ENCODE data around the gene LRBA. TPM values are rescaled to one million over a fixed set of nuclear protein-coding genes. Genes with fewer than 3 reads are reported as not detected.

The LRBA gene
- total RNA-seq, 1 donor from 2014 or later, result 26.4 TPM

DNA sequence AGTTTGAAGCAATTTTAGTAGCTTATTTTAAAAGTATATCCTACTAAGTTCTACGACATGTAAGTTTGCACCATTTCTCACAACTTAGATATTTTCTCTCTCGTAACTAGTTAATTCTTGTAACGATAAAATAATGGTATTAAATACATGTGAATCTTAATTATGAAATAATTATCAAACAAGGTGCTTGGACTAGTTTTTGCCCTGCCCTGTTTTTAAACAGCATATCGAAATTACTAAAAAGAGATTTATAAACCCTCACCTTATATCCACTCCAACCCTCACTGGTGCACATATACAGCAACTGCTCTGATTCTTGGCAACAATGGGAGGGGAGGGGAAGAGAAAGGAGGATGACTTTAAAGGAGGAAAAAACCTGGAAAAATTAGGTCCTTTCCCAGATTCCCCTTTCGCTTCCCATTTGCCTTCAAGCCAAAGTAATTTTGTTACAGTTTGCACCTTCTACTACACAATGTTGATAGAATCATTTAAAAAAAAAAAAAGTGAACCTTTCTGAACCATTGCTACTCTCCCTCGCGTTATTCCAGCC lies 434.0 kb downstream of the LRBA start:
- peaks cover 15% of the 10 kb centered on the region for H3K9me3 Mint-ChIP-seq (ENCODE audit: unreplicated experiment)
- peaks cover 31% of the 10 kb centered on the region for H3K4me1 Mint-ChIP-seq (ENCODE audit: low read depth, unreplicated experiment)
- peaks cover 12% of the 10 kb centered on the region for H3K27me3 Mint-ChIP-seq (ENCODE audit: unreplicated experiment)
- no peak for DNase-seq
- TF ChIP-seq, protein P1, sequence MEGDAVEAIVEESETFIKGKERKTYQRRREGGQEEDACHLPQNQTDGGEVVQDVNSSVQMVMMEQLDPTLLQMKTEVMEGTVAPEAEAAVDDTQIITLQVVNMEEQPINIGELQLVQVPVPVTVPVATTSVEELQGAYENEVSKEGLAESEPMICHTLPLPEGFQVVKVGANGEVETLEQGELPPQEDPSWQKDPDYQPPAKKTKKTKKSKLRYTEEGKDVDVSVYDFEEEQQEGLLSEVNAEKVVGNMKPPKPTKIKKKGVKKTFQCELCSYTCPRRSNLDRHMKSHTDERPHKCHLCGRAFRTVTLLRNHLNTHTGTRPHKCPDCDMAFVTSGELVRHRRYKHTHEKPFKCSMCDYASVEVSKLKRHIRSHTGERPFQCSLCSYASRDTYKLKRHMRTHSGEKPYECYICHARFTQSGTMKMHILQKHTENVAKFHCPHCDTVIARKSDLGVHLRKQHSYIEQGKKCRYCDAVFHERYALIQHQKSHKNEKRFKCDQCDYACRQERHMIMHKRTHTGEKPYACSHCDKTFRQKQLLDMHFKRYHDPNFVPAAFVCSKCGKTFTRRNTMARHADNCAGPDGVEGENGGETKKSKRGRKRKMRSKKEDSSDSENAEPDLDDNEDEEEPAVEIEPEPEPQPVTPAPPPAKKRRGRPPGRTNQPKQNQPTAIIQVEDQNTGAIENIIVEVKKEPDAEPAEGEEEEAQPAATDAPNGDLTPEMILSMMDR (IDR thresholded peaks at IDR 0.05; ENCODE audit: partially characterized antibody, unreplicated experiment), result no peak
- no peaks in the 10 kb centered on the region for H3K36me3 Mint-ChIP-seq (ENCODE audit: unreplicated experiment)
- H3K4me3 Mint-ChIP-seq (ENCODE audit: unreplicated experiment), result peak overlapping the region; percentile 97
- H3K27ac Mint-ChIP-seq (ENCODE audit: unreplicated experiment), result peak overlapping the region; percentile 20

- H3K36me3 Mint-ChIP-seq (ENCODE audit: unreplicated experiment), result no peaks in the 10 kb centered on the region
- TF ChIP-seq, protein P1 (IDR thresholded peaks at IDR 0.05; ENCODE audit: partially characterized antibody, unreplicated experiment), result no peak
- peaks cover 15% of the 10 kb centered on the region for H3K9me3 Mint-ChIP-seq (ENCODE audit: unreplicated experiment)
- no peak for DNase-seq
- H3K4me3 Mint-ChIP-seq (ENCODE audit: unreplicated experiment), result peak overlapping the region; percentile 97
- H3K27me3 Mint-ChIP-seq (ENCODE audit: unreplicated experiment), result peaks cover 12% of the 10 kb centered on the region
- peaks cover 31% of the 10 kb centered on the region for H3K4me1 Mint-ChIP-seq (ENCODE audit: low read depth, unreplicated experiment)
- H3K27ac Mint-ChIP-seq (ENCODE audit: unreplicated experiment), result peak overlapping the region; percentile 78
Observed at GRCh38 chr4:150580306-150580705, 434.8 kb downstream of the LRBA start.

DNA sequence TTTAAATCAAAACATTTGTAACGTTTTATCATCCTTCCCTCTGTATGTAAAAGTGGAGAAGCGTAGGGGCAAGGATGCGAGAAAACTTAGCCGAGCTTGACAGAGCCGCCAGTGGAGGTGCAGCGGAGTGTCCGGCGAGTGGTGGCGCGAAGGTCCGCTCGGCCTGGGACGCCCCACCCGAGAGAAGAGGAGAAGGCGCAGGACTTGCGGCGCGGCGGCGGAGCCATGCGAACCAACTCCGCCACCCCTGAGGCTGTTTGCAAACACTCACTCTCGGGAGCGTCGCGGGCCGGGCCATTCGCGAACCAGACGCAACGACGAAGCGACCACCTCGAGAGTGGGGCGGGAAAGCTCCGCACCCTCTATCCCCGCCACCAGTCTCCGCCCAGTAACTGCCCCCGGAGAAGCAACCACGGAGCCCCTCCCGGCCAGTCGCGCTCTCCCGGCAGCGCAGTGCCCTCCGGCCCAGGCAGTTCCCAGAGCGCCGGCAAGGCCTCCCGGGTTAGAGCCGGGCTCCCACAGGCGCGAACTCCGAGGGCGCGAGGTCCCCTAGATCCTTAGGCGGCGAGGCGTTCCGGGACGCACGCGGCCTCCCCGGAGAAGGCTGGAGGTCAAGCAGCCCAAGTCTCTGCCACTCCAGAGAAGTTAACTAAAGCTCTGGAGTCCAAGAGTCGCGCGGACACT lies 435.4 kb downstream of the LRBA start:
- Mint-ChIP-seq H3K36me3 (ENCODE audit: unreplicated experiment) (no peaks in the 10 kb centered on the region), H3K27me3 (ENCODE audit: unreplicated experiment) (peaks cover 12% of the 10 kb centered on the region), H3K27ac (ENCODE audit: unreplicated experiment) (peak overlapping the region; percentile 78), H3K9me3 (ENCODE audit: unreplicated experiment) (peaks cover 15% of the 10 kb centered on the region), H3K4me1 (ENCODE audit: low read depth, unreplicated experiment) (peaks cover 31% of the 10 kb centered on the region), H3K4me3 (ENCODE audit: unreplicated experiment) (peak overlapping the region; percentile 97)
- peak; percentile 57 for DNase-seq
- TF ChIP-seq, protein P1 (IDR thresholded peaks at IDR 0.05; ENCODE audit: partially characterized antibody, unreplicated experiment), result no peak

DNA sequence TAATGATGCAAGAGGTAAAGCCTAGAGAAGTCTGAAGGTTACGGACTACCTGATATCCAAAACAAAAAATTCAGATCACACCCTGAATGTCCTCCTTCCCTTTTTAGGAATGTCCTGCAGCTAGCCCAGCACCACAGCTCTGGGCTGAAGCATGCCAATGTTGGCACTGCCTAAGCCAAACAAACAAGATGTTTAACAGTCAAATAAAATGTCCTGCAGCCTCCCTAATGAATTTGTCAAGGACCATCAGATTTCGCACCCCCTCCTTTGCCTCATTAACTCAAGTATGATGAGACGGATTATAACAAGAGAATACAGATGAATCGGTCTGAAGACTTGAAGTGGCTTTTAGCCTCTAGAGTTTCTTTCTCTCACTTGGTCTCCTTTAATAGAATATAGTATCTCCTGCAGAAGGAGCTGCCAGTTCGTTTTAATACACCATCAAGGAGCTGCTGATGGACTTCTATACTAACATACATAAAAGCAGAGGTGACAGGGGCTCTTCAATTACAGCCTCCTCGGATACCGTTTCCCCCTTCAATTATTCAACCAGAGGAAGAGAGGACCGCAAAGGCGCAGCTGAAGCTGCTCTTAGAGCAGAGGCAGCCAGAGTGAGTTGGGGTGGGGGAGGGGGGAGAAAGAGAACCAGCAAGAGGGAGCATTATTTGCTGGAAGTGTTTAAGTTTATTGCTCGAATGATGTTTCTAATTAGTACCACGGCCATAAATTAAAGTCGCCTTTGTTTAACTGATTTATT lies 436.2 kb downstream of the LRBA start:
- peak; percentile 43 for DNase-seq
- Mint-ChIP-seq H3K9me3 (ENCODE audit: unreplicated experiment) (peaks cover 13% of the 10 kb centered on the region), H3K4me1 (ENCODE audit: low read depth, unreplicated experiment) (peaks cover 29% of the 10 kb centered on the region), H3K27ac (ENCODE audit: unreplicated experiment) (peak overlapping the region; percentile 65), H3K27me3 (ENCODE audit: unreplicated experiment) (peaks cover 10% of the 10 kb centered on the region), H3K4me3 (ENCODE audit: unreplicated experiment) (peak overlapping the region; percentile 97), H3K36me3 (ENCODE audit: unreplicated experiment) (no peaks in the 10 kb centered on the region)
- TF ChIP-seq, protein P1 (IDR thresholded peaks at IDR 0.05; ENCODE audit: partially characterized antibody, unreplicated experiment), result no peak

Measured in glutamatergic neuron (in vitro differentiated cells).